Transverse colon (tissue), 3 donors: Measurements from ENCODE around the gene HSPA4.

Experiments used
- CTCF ChIP-seq, 5 experiments: fragments of 200-600 bp in 3 of 5; fragments of 450-650 bp in 2 of 5; sonication (generic) in 3 of 5; IDR thresholded peaks; 1 replicate in 2 of 5; 2 replicates in 3 of 5; pipeline ENCODE4 v1.5.1; 2016 to 2017; ENCODE audit warnings: antibody characterized with exemption in 5 of 5, inconsistent platforms in 3 of 5, mild to moderate bottlenecking in 2 of 5, moderate library complexity in 1 of 5
- EP300 ChIP-seq: sonication (generic); formaldehyde crosslinking; IDR thresholded peaks from one replicate; pipeline ENCODE4 v1.6.1; 2017; ENCODE audit warnings: antibody characterized with exemption, low read depth

DNA sequence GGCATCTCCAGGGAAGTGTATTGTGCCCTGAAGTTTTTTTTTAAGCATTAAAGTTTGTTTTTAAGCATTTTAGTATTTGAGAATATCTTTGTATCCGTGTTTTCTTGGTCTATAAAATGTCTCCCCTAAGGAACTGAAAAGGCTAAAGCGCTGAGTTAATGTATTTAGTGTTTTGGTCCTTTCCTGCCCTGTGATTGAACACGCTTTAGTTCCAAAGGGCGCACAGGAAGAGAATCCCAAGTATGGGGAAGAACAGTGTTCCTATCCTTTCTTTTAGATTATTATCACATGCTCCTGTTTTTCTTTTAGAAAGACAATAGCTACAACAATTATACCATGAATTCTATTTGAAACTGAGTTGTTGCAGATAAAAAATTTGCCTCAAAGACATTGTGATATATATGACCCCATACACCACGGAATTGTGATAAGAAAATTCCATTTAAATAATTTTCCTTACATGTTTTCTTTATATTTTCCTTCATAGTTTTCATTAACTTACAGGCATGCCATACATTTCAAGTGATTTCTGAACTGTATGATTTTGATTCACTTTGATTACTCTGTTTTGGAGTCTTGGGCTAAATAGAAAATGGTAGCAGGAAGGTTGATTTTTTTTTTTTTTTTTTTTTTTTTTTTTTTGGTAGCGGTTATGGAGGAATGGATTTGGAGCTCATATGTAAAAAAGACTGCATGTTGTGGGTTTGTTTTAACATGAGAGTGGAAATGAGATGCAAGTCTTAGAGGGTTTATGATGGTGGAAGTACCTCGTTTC is 3.1 kb downstream of the HSPA4 start:
- TF ChIP-seq CTCF (IDR thresholded peaks at IDR 0.05), result no peak
- TF ChIP-seq EP300, result no peak
